Esophagus muscularis mucosa (tissue), 4 donors: ENCODE data around the gene TBC1D5. TPM values are rescaled to one million over a fixed set of nuclear protein-coding genes. Genes with fewer than 3 reads are reported as not detected.

ENCODE experiments used
- DNase-seq: peaks from one replicate; pipeline ENCODE4 v3.0.0-alpha.2; 2017; ENCODE audit errors: extremely low spot score
- H3K27ac ChIP-seq, 4 donors: fragments of 200-600 bp; sonication (generic); replicated peaks in 1 of 4; 1 replicate in 3 of 4; 2 replicates in 1 of 4; pipeline ENCODE4 v1.5.1; 2016 to 2019; ENCODE audit warnings: mild to moderate bottlenecking in 1 of 4
- H3K27me3 ChIP-seq, 4 donors: fragments of 200-600 bp; sonication (generic); one replicate each; pipeline versions ENCODE4 v1.5.1 to v1.6.0; 2016 to 2019
- H3K36me3 ChIP-seq, 4 donors: fragments of 200-600 bp; sonication (generic); one replicate each; pipeline ENCODE4 v1.5.1; 2016 to 2019
- H3K4me1 ChIP-seq, 4 donors: fragments of 200-600 bp; sonication (generic); one replicate each; pipeline ENCODE4 v1.5.1; 2016 to 2019
- H3K4me3 ChIP-seq, 4 donors: fragments of 200-600 bp; sonication (generic); 1 replicate in 2 of 4; 2 replicates in 2 of 4; pipeline ENCODE4 v1.5.1; 2016 to 2019; ENCODE audit warnings: mild to moderate bottlenecking in 4 of 4, moderate library complexity in 1 of 4
- H3K9me3 ChIP-seq, 4 donors: fragments of 200-600 bp; sonication (generic); 1 replicate in 3 of 4; 2 replicates in 1 of 4; pipeline ENCODE4 v1.5.1; 2016 to 2019
- CTCF ChIP-seq, 3 experiments: fragments of 200-600 bp in 2 of 3; fragments of 450-650 bp in 1 of 3; sonication (generic) in 2 of 3; IDR thresholded peaks; one replicate each; pipeline ENCODE4 v1.5.1; 2017 to 2019; ENCODE audit warnings: antibody characterized with exemption in 3 of 3, mild to moderate bottlenecking in 2 of 3, moderate library complexity in 1 of 3
- EP300 ChIP-seq: sonication (generic); formaldehyde crosslinking; IDR thresholded peaks from one replicate; pipeline ENCODE4 v1.6.1; 2017; ENCODE audit warnings: antibody characterized with exemption
- POLR2A ChIP-seq: fragments of 450-650 bp; IDR thresholded peaks from one replicate; pipeline ENCODE4 v1.6.1; 2017; ENCODE audit warnings: antibody characterized with exemption, moderate library complexity, mild to moderate bottlenecking, low read depth
- POLR2AphosphoS5 ChIP-seq, 2 donors: sonication (generic); formaldehyde crosslinking; IDR thresholded peaks; one replicate each; pipeline ENCODE4 v1.6.1; 2017; ENCODE audit warnings: antibody characterized with exemption in 2 of 2
- WGBS: methylation state at CpG from one replicate; pipeline ENCODE4 v1.1.5; 2018; 5-methylcytosine and 5-hydroxymethylcytosine counted together
- intact Hi-C: fragments of 100-400 bp; cut with DNase I; formaldehyde crosslinking; loops from one replicate; pipeline ENCODE4 v1.15.1; 2023
- total RNA-seq, 4 donors: library from RNA; depleted of rRNA; stranded (reverse); fragments of >200 nt; gene quantifications; one replicate each; pipeline versions ENCODE4 v1.1.0 to v1.2.1, GENCODE V29; 2016

The TBC1D5 gene
- total RNA-seq, 4 donors from 2014 or later: 54.0 to 83.1 (median 63.6) TPM

GRCh38 chr3:17310983-17311382 lies 431.4 kb downstream of the TBC1D5 start:
- no peak for TF ChIP-seq EP300
- no peak for TF ChIP-seq POLR2AphosphoS5 (IDR thresholded peaks at IDR 0.05)
- no peak for TF ChIP-seq POLR2A
- no peak for TF ChIP-seq CTCF (IDR thresholded peaks at IDR 0.05)
- H3K27ac ChIP-seq: no peak overlapping the region
- H3K4me1 ChIP-seq: peaks cover 0 to 13% (median 3%) of the 10 kb centered on the region in 4 donors
- no peaks in the 10 kb centered on the region for H3K27me3 ChIP-seq
- H3K9me3 ChIP-seq: no peaks in the 10 kb centered on the region
- no peak overlapping the region for H3K4me3 ChIP-seq
- no peak for DNase-seq
- intact Hi-C loops: no loop called here
- peaks cover 0 to 5% (median 0%) of the 10 kb centered on the region in 4 donors for H3K36me3 ChIP-seq

- no peak for DNase-seq
- intact Hi-C loops: no loop called here
These were observed 434.5 kb downstream of the TBC1D5 start for GRCh38 chr3:17307887-17308286.

GRCh38 chr3:17307482-17307881 lies 434.9 kb downstream of the TBC1D5 start:
- H3K9me3 ChIP-seq: no peaks in the 10 kb centered on the region
- H3K36me3 ChIP-seq: peaks cover 0 to 5% (median 0%) of the 10 kb centered on the region in 4 donors
- H3K27ac ChIP-seq: no peak overlapping the region
- WGBS: 93% methylated on average over 1 of the region's 1 CpG
- H3K4me1 ChIP-seq: peaks cover 0 to 10% (median 3%) of the 10 kb centered on the region in 4 donors
- DNase-seq: no peak
- intact Hi-C loops: no loop called here
- no peak overlapping the region for H3K4me3 ChIP-seq
- TF ChIP-seq POLR2AphosphoS5 (IDR thresholded peaks at IDR 0.05) (no peak), EP300 (no peak), POLR2A (no peak), CTCF (IDR thresholded peaks at IDR 0.05) (no peak)
- H3K27me3 ChIP-seq: no peaks in the 10 kb centered on the region

More at GRCh38 chr3:17307887-17308286, 434.5 kb downstream of the TBC1D5 start:
- Histone ChIP-seq H3K4me1 (peaks cover 0 to 10% (median 3%) of the 10 kb centered on the region in 4 donors), H3K27ac (no peak overlapping the region), H3K27me3 (no peaks in the 10 kb centered on the region), H3K4me3 (no peak overlapping the region), H3K36me3 (peaks cover 0 to 5% (median 0%) of the 10 kb centered on the region in 4 donors), H3K9me3 (no peaks in the 10 kb centered on the region)
- 81% methylated on average over 5 of the region's 5 CpGs for WGBS
- TF ChIP-seq CTCF (IDR thresholded peaks at IDR 0.05): no peak
- TF ChIP-seq EP300: no peak
- TF ChIP-seq POLR2A: no peak
- no peak for TF ChIP-seq POLR2AphosphoS5 (IDR thresholded peaks at IDR 0.05)

DNA sequence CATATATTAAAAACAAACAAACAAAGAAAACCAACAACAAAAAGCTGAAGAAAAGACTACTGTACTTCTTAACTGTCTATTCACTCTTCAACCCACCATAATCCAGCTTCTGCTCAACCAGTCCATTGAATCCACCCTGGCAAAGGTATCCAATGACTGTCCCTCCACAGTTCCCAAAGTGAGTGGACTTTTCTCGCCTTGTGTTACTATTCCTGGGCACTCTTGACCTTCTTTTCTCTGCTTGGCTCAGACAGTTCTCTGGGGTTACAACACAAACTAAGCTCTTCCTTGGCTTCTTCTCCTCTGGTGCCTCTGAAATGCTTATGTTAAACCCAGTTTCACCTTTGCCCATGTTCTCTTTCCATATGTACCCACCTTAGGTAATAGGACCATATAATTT lies 437.5 kb downstream of the TBC1D5 start:
- Histone ChIP-seq H3K27me3 (no peaks in the 10 kb centered on the region), H3K4me3 (no peak overlapping the region), H3K4me1 (peaks cover 0 to 6% (median 3%) of the 10 kb centered on the region in 4 donors), H3K36me3 (peaks cover 0 to 5% (median 0%) of the 10 kb centered on the region in 4 donors), H3K9me3 (no peaks in the 10 kb centered on the region), H3K27ac (no peak overlapping the region)
- TF ChIP-seq POLR2AphosphoS5 (IDR thresholded peaks at IDR 0.05) (no peak), POLR2A (no peak), CTCF (IDR thresholded peaks at IDR 0.05) (no peak), EP300 (no peak)
- intact Hi-C loops: no loop called here
- 0% methylated on average over 1 of the region's 1 CpG for WGBS
- DNase-seq: no peak

- H3K27me3 ChIP-seq: no peaks in the 10 kb centered on the region
- intact Hi-C loops: no loop called here
- TF ChIP-seq POLR2A (no peak), POLR2AphosphoS5 (IDR thresholded peaks at IDR 0.05) (no peak), EP300 (no peak), CTCF (IDR thresholded peaks at IDR 0.05) (no peak)
- H3K9me3 ChIP-seq: no peaks in the 10 kb centered on the region
- peaks cover 0 to 2% (median 0%) of the 10 kb centered on the region in 4 donors for H3K36me3 ChIP-seq
- peaks cover 0 to 6% (median 3%) of the 10 kb centered on the region in 4 donors for H3K4me1 ChIP-seq
- no peak overlapping the region for H3K27ac ChIP-seq
- no peak overlapping the region for H3K4me3 ChIP-seq
- no peak for DNase-seq
These were observed 439.7 kb downstream of the TBC1D5 start for GRCh38 chr3:17302774-17303173.
